MCF 10A (cell line): ENCODE results near the gene CPXM1. TPM values are rescaled to one million over a fixed set of nuclear protein-coding genes. Genes with fewer than 3 reads are reported as not detected.

Experiments
- BruUV-seq: library from RNA; stranded (reverse); fragments of 400-500 nt; replicated peaks from 2 replicates; lab custom pipeline; 2021; lab: Mats Ljungman, UMichigan
- CTCF ChIA-PET: fragments of 300-600 bp; sonication (Branson Sonifier 250); formaldehyde crosslinking; extraction: SDS; loops from one replicate; lab custom pipeline; 2021; ENCODE audit warnings: antibody characterized with exemption, inconsistent platforms; lab: Yijun Ruan, JAX
- POLR2A ChIA-PET: fragments of 300-600, 350-650 bp; sonication (Branson Sonifier 250); formaldehyde crosslinking; extraction: SDS; loops from one replicate; lab custom pipeline; 2020; ENCODE audit warnings: antibody characterized with exemption, inconsistent platforms; lab: Yijun Ruan, JAX
- DNase-seq: peaks from one replicate; pipeline ENCODE4 v3.0.0-alpha.2; 2018; ENCODE audit not compliant: unreplicated experiment
- H3K27ac Mint-ChIP-seq: one replicate; pipeline ENCODE4 v1.8.0; 2022; ENCODE audit warnings: mild to moderate bottlenecking, low read depth, mixed read lengths; ENCODE audit not compliant: unreplicated experiment
- H3K27me3 Mint-ChIP-seq: one replicate; pipeline ENCODE4 v1.8.0; 2022; ENCODE audit warnings: mixed read lengths; ENCODE audit not compliant: insufficient read depth, unreplicated experiment
- H3K36me3 Mint-ChIP-seq: one replicate; pipeline ENCODE4 v1.8.0; 2022; ENCODE audit warnings: mild to moderate bottlenecking, moderate library complexity, mixed read lengths; ENCODE audit not compliant: insufficient read depth, unreplicated experiment
- H3K4me1 Mint-ChIP-seq: one replicate; pipeline ENCODE4 v1.8.0; 2022; ENCODE audit warnings: mixed read lengths; ENCODE audit not compliant: insufficient read depth, unreplicated experiment
- H3K4me3 Mint-ChIP-seq: one replicate; pipeline ENCODE4 v1.8.0; 2022; ENCODE audit warnings: mild to moderate bottlenecking, moderate library complexity, mixed read lengths; ENCODE audit not compliant: unreplicated experiment
- H3K9me3 Mint-ChIP-seq: one replicate; pipeline ENCODE4 v1.8.0; 2022; ENCODE audit warnings: mixed read lengths; ENCODE audit not compliant: unreplicated experiment
- CTCF ChIP-seq: fragments of 200-600 bp; IDR thresholded peaks from one replicate; pipeline ENCODE4 v1.8.0; 2022; ENCODE audit warnings: antibody characterized with exemption, mild to moderate bottlenecking; ENCODE audit not compliant: unreplicated experiment
- intact Hi-C: fragments of 100-400 bp; cut with micrococcal nuclease; formaldehyde crosslinking; loops from 2 replicates; pipeline ENCODE4 v1.14.1; 2022
- total RNA-seq: library from RNA; stranded (reverse); gene quantifications from 2 replicates; pipeline ENCODE4 v1.2.3, GENCODE V29; 2022

CPXM1 gene
- total RNA-seq, 1 experiment from 2014 or later: not detected

- H3K4me3 Mint-ChIP-seq: no peak overlapping the region
- H3K27ac Mint-ChIP-seq: no peak overlapping the region
- no peaks in the 10 kb centered on the region for H3K9me3 Mint-ChIP-seq
- H3K4me1 Mint-ChIP-seq: peaks cover 5% of the 10 kb centered on the region
- no peaks in the 10 kb centered on the region for H3K36me3 Mint-ChIP-seq
- TF ChIP-seq CTCF: no peak
- no TSS peak for BruUV-seq
- H3K27me3 Mint-ChIP-seq: peaks cover 17% of the 10 kb centered on the region
- ChIA-PET POLR2A (interaction anchor here (0.6 kb wide), 1 partner anchor 301 kb away, joined by 3 read pairs; no protein-coding TSS in a partner anchor), CTCF (interaction anchor here (3.3 kb wide), 1 partner anchor 8 kb away, joined by 14 read pairs; no protein-coding TSS in a partner anchor)
- DNase-seq: no peak
- intact Hi-C loops: no loop called here
Measured at GRCh38 chr20:2760952-2761305, 39.5 kb downstream of the CPXM1 start.

- Mint-ChIP-seq H3K4me3 (no peak overlapping the region), H3K27ac (no peak overlapping the region), H3K27me3 (peaks cover 22% of the 10 kb centered on the region), H3K4me1 (peaks cover 5% of the 10 kb centered on the region), H3K9me3 (no peaks in the 10 kb centered on the region), H3K36me3 (no peaks in the 10 kb centered on the region)
- no peak for TF ChIP-seq CTCF
- intact Hi-C loops: no loop called here
- BruUV-seq: no TSS peak
- POLR2A ChIA-PET: interaction anchor here (0.6 kb wide), 1 partner anchor 302 kb away, joined by 3 read pairs; no protein-coding TSS in a partner anchor
- CTCF ChIA-PET: no interaction called here
- no peak for DNase-seq
Measured at GRCh38 chr20:2760297-2760951, 40.0 kb downstream of the CPXM1 start.

- POLR2A ChIA-PET: no interaction called here
- no TSS peak for BruUV-seq
- no peaks in the 10 kb centered on the region for H3K36me3 Mint-ChIP-seq
- peaks cover 29% of the 10 kb centered on the region for H3K27me3 Mint-ChIP-seq
- CTCF ChIA-PET: interaction anchor here (0.5 kb wide), 1 partner anchor 31 kb away, joined by 3 read pairs; no protein-coding TSS in a partner anchor
- no peak for TF ChIP-seq CTCF
- no peak overlapping the region for H3K4me3 Mint-ChIP-seq
- peaks cover 5% of the 10 kb centered on the region for H3K4me1 Mint-ChIP-seq
- intact Hi-C loops: no loop called here
- no peaks in the 10 kb centered on the region for H3K9me3 Mint-ChIP-seq
- no peak for DNase-seq
- no peak overlapping the region for H3K27ac Mint-ChIP-seq
Measured at GRCh38 chr20:2759603-2760296, 40.7 kb downstream of the CPXM1 start.

GRCh38 chr20:2759143-2759542 lies 41.3 kb downstream of the CPXM1 start:
- ChIA-PET CTCF (no interaction called here), POLR2A (no interaction called here)
- DNase-seq: no peak
- H3K9me3 Mint-ChIP-seq: no peaks in the 10 kb centered on the region
- TF ChIP-seq CTCF: no peak
- intact Hi-C loops: no loop called here
- H3K36me3 Mint-ChIP-seq: no peaks in the 10 kb centered on the region
- peaks cover 32% of the 10 kb centered on the region for H3K27me3 Mint-ChIP-seq
- no peak overlapping the region for H3K27ac Mint-ChIP-seq
- peaks cover 5% of the 10 kb centered on the region for H3K4me1 Mint-ChIP-seq
- BruUV-seq: no TSS peak
- no peak overlapping the region for H3K4me3 Mint-ChIP-seq
